IPS-15b (cell line): ENCODE data around the gene ATL3.
"Not testable (repeated sequence)": the region's sequence is repeated elsewhere in the genome, so short reads cannot be mapped to it uniquely, and the experiment has no call there.

Experiments
- H3K27me3 ChIP-seq: one replicate; pipeline ENCODE4 v1.6.1; 2013; ENCODE audit warnings: low read length; ENCODE audit not compliant: control insufficient read depth, insufficient read depth
- H3K36me3 ChIP-seq: one replicate; pipeline ENCODE4 v1.6.1; 2013; ENCODE audit warnings: low read length; ENCODE audit not compliant: control insufficient read depth, insufficient read depth
- H3K4me1 ChIP-seq: one replicate; pipeline ENCODE4 v1.6.1; 2013; ENCODE audit warnings: mild to moderate bottlenecking, low read length; ENCODE audit not compliant: control insufficient read depth, insufficient read depth
- H3K4me3 ChIP-seq: one replicate; pipeline ENCODE4 v1.5.1; 2013; ENCODE audit warnings: low read depth, low read length
- H3K9ac ChIP-seq: one replicate; pipeline ENCODE4 v1.6.1; 2013; ENCODE audit warnings: low read depth, mild to moderate bottlenecking, low read length
- H3K9me3 ChIP-seq: one replicate; pipeline ENCODE4 v1.6.1; 2013; ENCODE audit warnings: mild to moderate bottlenecking, low read length; ENCODE audit not compliant: control insufficient read depth, insufficient read depth

ATL3 gene

DNA sequence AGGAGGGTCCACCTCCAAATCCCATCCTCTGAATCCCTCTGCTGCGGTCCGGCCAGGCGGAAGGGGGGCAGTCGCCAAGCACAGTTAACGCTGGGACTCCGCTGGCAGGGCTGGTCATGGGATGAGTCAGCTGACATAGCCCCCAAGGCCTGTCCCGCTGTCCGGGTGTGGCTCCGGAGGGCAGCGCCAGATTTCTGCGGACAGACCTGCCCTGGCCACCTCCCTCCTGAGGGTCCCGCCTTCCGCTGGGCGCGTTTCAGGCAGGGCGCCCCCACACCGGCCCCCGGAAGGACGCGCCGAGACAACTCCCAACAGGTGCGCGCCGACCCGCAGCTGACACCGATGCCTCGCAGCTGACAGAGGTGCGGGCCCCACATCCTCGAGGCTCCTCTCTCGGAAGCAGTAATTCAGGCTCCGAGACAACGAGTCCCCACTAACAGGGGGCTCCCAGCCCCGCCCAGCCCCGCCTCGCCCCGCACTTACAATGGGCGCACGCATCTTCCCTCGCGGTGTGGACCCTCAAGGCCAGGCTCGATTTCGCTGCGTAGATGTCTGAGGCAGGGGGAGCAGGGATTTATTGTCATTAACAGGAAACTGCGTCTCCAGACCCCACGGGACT, 57.5 kb downstream of the ATL3 start:
- Histone ChIP-seq H3K27me3 (no peaks in the 10 kb centered on the region), H3K9ac (peak overlapping the region; percentile 65), H3K4me3 (peak overlapping the region; percentile 78), H3K36me3 (no peaks in the 10 kb centered on the region), H3K9me3 (no peaks in the 10 kb centered on the region), H3K4me1 (peaks cover 28% of the 10 kb centered on the region)

- Histone ChIP-seq H3K36me3 (no peaks in the 10 kb centered on the region), H3K4me3 (peak overlapping the region; percentile 53), H3K9ac (no peak overlapping the region), H3K27me3 (no peaks in the 10 kb centered on the region), H3K9me3 (no peaks in the 10 kb centered on the region), H3K4me1 (peaks cover 31% of the 10 kb centered on the region)
Measured at GRCh38 chr11:63612181-63612580, 59.0 kb downstream of the ATL3 start.

DNA sequence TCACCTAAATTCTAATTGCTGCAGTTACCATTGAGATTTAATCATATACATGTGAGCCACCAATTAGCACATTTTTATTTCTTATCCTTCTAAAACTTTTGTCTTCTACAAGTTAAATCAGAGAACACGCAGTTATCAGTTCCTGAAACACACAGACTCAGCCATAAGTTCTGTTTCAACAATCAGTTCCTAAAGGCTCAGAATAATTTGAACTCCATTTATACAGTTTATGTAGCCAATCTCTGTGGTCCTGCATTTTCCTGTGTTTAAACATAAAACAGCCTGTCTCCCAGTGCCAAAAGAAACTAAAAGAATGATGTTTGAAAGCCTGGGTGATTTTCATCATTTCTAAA, 59.8 kb downstream of the ATL3 start:
- H3K9ac ChIP-seq: no peak overlapping the region
- peaks cover 5% of the 10 kb centered on the region for H3K36me3 ChIP-seq
- H3K4me3 ChIP-seq: peak overlapping the region; percentile 14
- H3K27me3 ChIP-seq: no peaks in the 10 kb centered on the region
- peaks cover 35% of the 10 kb centered on the region for H3K4me1 ChIP-seq
- H3K9me3 ChIP-seq: no peaks in the 10 kb centered on the region

DNA sequence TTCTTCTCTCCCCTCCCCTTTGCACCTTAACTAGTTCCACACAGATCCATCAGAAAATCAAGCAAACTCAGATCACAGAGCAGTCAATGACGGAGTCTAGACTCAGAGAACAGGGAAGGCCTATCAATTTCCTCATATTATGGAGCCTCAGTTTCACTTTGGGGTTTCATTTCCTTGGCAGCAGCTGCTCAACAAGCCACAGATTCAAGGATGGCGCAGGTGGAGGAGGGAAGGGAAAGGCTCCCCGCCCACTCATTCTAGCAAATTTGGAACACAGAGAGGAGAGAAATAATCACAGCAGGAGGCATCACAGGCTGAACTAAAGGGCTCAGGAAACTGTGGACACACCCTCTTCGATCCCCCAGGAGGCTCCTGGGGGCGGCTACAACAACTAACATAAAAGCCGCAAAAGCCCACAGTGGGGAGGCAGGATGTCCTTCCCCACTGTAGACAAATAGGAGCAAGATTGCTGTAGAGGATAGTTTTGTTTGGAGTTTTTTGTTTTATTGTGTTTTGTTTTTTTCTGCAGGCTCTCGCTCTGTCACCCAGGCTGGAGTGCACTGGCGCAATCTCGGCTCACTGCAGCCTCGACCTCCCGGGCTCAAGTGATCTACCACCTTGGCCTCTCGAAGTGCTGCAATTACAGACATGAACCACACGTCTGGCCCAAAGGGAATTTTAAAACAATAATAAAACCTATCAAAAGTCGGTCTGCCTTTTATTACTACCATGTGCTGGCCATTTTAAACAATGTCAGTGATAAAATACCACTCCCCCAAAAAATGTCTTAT, 60.4 kb downstream of the ATL3 start:
- no peak overlapping the region for H3K9ac ChIP-seq
- H3K27me3 ChIP-seq: no peaks in the 10 kb centered on the region
- no peaks in the 10 kb centered on the region for H3K9me3 ChIP-seq
- peaks cover 5% of the 10 kb centered on the region for H3K36me3 ChIP-seq
- H3K4me3 ChIP-seq: peak overlapping the region; percentile 22
- peaks cover 35% of the 10 kb centered on the region for H3K4me1 ChIP-seq

- Histone ChIP-seq H3K9me3 (no peaks in the 10 kb centered on the region), H3K4me1 (peaks cover 35% of the 10 kb centered on the region), H3K27me3 (no peaks in the 10 kb centered on the region), H3K4me3 (peak overlapping the region; percentile 22), H3K9ac (no peak overlapping the region), H3K36me3 (peaks cover 5% of the 10 kb centered on the region)
Measured at GRCh38 chr11:63609971-63610580, 61.1 kb downstream of the ATL3 start.

GRCh38 chr11:63609536-63609935, 61.6 kb downstream of the ATL3 start:
- Histone ChIP-seq H3K4me3 (no peak overlapping the region), H3K9me3 (no peaks in the 10 kb centered on the region), H3K9ac (peak overlapping the region; percentile 37), H3K4me1 (peaks cover 35% of the 10 kb centered on the region), H3K27me3 (no peaks in the 10 kb centered on the region), H3K36me3 (peaks cover 5% of the 10 kb centered on the region)

GRCh38 chr11:63608353-63609345, 62.5 kb downstream of the ATL3 start:
- Histone ChIP-seq H3K27me3 (no peaks in the 10 kb centered on the region), H3K4me3 (no peak overlapping the region), H3K36me3 (peaks cover 5% of the 10 kb centered on the region), H3K4me1 (peaks cover 35% of the 10 kb centered on the region), H3K9me3 (no peaks in the 10 kb centered on the region), H3K9ac (peak overlapping the region; percentile 47)

DNA sequence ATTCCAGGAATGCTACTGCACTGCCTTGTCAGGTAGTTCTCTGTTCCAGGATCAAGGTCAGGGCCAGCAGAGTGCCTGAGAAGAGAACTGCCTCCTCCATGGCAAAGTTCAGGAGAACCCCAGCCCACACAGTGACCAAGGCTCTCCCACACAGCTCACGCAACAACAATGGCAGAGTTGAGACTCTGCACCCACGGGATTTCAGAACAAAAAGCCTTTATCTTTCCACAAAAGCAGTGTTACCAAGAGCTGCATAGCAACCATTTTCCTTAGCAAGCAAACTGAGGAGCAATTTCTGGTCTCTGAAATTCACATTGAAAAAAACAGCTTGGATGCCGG, 68.0 kb downstream of the ATL3 start:
- Histone ChIP-seq H3K9me3 (no peaks in the 10 kb centered on the region), H3K4me3 (no peak overlapping the region), H3K27me3 (no peaks in the 10 kb centered on the region), H3K9ac (no peak overlapping the region), H3K36me3 (peaks cover 14% of the 10 kb centered on the region), H3K4me1 (peaks cover 5% of the 10 kb centered on the region)

DNA sequence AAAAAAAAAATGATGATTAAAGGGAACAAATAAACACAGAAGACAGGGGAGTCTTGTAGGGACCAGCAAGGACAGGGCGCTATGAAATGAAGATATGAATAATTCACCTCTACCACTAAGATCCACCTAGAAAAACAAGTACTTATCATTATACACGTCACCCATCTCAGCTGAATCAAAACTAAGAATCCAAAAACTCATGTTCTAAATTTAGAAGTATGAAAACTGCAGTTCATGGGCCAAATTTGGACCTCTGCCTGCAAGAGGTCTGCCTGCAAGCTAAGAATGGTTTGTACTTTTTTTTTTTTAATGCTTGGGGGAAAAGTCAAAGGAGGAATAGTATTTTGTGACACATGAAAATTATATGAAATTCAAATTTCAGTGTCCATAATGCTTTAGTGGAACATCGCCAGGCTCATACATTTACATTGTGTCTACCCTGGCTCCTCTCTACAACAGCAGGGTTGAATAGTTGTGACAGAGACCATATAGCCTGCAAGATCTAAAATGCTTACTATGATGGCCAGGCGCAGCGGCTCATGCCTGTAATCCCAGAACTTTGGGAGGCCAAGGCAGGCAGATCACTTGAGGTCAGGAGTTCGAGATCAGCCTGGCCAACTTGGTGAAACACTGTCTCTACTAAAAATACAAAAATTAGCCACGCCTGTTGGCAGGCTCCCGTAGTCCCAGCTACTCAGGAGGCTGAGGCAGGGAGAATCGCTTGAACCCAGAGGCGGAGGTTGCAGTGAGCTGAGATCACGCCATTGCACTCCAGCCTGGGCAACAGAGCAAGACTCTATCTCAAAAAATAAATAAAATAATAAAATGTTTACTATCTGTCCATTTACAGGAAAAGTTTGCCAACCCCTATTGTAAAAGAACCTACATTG, 68.6 kb downstream of the ATL3 start:
- not testable (repeated sequence) for H3K9me3 ChIP-seq, H3K4me3 ChIP-seq, H3K4me1 ChIP-seq, H3K9ac ChIP-seq, H3K27me3 ChIP-seq
- peaks cover 20% of the 10 kb centered on the region for H3K36me3 ChIP-seq

GRCh38 chr11:63599211-63600122, 71.7 kb downstream of the ATL3 start:
- Histone ChIP-seq H3K4me3 (no peak overlapping the region), H3K9ac (no peak overlapping the region)

More at GRCh38 chr11:63599211-63600122, 71.7 kb downstream of the ATL3 start:
- Histone ChIP-seq H3K36me3 (peaks cover 32% of the 10 kb centered on the region), H3K4me1 (no peaks in the 10 kb centered on the region), H3K9me3 (no peaks in the 10 kb centered on the region), H3K27me3 (no peaks in the 10 kb centered on the region)
